Measurements from ENCODE around the gene SLC22A1.
"Not testable (repeated sequence)": the region's sequence is repeated elsewhere in the genome, so short reads cannot be mapped to it uniquely, and the experiment has no call there.

The SLC22A1 gene

DNA sequence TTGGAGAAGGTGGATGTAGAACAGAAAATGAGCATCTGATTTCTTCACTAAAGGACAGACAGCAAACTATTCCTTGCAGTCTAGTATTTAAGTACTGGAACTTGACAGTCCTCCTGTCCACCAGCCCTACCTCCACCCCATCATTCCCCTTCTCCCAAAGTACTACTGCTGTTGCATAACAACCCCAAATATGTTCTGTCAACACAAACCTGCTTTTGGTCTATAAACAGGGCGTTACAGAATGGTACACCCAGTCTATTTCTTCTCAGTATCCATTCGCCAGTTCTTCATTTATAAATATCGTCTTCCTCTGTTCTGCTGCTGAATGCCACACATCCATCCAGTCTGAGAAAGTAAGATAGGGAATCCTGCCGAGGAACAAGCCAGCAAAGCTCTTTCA lies 27.7 kb upstream of the SLC22A1 start:
- no peak for DNase-seq (ENCODE audit: low read depth in 2 of 2)

DNA sequence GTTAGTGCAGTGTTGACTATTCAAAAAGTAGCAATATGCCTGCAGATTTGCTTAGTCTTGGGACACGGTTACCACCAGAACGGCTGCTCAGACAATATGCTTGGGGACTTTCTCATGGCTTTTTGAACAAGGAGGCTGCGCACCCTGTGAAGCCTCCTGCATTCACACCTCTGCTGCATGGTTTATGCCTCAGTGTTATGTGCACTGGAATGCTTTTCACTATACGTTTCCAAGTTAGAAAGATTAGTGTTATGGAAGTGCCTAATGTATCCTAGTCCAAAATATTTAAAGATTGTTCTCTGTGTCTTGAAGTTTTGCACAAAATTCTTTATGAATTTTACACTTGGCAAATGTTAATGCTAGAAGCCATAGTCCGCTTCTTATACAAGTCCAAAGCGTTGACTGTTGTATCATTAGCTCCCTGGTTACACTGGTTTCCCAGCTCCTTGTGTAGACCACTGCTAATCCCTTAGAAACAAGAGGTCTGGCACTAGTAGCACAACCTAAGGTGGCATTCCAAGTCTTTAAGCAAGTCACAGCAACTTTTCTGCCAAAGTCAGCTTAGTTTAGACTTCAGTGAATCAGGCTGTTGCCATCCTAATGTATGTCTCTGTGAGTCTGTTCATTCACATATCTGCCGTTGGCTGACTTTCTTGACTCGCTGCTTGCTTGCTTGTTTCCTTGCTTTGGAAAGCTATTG lies 26.3 kb upstream of the SLC22A1 start:
- no peak for DNase-seq (ENCODE audit: low read depth in 2 of 2)

DNA sequence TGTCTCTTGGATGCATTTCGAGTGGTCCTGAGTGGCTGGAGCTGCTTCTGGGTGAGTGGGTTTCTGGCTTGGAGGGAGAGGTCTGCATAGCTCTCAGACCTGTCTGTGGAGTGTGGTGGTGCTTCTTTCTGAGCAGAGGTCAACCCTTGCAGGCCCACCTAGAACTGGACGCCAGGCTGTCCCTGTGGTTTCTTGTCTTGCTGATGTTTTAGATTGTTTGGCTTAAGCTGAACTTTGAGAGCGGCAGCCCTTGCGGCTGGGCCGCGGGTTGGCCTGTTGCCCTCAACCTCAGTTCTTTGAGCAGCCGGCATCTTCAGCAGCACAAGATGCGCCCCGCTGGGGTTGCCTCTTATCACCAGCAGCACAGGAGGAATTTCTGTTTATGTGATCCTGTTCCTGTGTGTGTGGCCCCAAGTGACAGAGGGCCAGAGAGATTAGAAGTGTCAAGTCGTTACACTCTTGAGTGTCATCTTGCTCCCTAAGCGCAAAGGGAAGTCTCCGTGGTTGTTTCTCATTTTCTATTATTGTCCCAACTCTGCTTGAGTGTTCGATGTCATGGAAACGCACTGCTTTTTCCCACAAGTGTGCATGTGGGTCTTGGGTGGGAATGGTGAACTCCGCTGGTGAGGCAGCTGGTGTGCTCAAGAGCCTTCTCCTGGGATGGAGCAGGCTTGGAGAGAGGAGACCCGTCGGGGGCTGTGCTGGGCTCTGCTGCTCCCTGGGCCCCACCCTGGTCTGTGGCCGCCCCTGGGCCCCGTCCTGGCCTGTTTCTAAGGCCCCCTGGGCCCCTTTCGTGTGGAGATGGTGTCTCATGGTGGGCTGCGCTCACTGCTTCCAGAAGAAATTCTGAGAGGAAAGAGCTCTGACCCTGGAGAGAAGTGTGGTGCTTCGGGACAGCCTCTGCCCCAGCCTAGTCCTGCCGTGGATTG lies 20.1 kb upstream of the SLC22A1 start:
- no peak for DNase-seq (ENCODE audit: low read depth in 2 of 2)

DNA sequence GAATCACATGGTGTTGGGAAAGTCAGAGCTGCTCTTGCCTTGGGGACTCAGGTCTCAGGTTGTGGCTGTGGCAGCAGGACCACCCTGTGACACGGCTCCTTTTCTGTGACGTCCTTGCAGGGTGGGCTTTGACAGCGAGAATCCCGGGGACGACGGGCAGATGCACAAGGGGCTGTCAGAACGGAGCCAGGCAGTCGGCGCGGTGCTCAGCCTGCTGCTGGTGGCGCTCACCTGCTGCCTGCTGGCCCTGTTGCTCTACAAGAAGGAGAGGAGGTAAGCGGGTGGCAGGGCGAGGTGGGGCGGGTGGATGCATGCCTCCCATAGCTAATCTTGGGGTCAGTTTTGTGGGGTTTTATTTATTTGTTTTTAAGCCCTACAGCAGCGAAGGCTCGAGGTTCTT lies 19.2 kb upstream of the SLC22A1 start:
- DNase-seq (ENCODE audit: low read depth in 2 of 2): no peak

DNA sequence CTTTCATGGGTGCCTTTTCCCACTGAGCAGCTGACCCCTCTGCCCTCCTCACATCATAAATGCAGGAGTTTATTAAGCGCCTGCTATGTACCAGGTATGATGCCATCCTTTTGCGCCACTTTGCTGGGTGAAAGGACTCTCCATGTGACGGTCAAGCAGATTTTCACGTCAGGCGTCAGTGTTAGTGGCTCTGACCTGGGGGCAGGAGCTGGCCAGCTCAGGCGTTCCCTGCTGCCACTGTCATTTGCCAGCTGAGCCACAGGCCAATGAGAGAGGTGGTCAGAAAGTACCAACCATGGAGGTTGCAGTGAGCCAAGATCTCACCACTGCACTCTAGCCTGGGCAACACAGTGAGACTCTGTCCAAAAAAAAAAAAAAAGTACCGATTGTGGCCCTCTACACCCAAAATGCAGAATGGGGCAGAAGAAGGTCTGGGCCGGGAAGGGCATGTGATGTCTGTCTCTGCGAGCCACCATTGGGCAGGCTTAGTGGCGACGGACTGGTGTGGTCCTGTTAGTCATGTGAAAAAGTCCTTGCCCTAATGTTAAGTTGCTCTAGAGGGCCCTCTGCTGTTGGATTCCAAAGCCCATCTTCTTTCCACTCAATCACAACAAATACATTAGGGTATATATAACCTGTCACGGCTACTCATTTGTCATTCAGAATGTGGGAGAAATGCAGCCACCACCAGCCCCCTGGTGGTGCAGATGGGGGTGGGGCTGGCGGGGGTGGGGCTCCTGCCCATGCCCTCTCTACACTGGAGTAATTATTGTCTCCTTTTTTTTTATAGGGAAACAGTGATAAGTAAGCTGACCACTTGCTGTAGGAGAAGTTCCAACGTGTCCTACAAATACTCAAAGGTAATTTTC lies 18.4 kb upstream of the SLC22A1 start:
- peak in 1 of 2 donors; percentile 10 for DNase-seq (ENCODE audit: low read depth in 2 of 2)

DNA sequence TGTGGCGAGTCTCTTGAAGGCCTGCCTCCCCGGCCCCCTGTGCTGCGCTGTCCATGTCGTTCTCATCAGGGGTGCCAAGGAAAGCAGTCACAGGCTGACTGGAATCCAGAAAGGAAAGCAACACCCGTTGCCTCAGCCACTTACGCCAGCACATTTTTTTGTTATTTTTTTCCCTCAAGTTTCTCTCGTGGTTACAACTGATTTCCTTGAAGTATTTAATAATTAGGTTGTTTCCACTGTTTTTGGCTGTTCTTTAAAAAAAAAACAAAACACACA lies 17.9 kb upstream of the SLC22A1 start:
- DNase-seq (ENCODE audit: low read depth in 2 of 2): no peak

DNA sequence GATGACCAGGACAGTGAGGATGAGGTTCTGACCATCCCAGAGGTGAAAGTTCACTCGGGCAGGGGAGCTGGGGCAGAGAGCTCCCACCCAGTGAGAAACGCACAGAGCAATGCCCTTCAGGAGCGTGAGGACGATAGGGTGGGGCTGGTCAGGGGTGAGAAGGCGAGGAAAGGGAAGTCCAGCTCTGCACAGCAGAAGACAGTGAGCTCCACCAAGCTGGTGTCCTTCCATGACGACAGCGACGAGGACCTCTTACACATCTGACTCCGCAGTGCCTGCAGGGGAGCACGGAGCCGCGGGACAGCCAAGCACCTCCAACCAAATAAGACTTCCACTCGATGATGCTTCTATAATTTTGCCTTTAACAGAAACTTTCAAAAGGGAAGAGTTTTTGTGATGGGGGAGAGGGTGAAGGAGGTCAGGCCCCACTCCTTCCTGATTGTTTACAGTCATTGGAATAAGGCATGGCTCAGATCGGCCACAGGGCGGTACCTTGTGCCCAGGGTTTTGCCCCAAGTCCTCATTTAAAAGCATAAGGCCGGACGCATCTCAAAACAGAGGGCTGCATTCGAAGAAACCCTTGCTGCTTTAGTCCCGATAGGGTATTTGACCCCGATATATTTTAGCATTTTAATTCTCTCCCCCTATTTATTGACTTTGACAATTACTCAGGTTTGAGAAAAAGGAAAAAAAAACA lies 16.6 kb upstream of the SLC22A1 start:
- no peak for DNase-seq (ENCODE audit: low read depth in 2 of 2)

DNA sequence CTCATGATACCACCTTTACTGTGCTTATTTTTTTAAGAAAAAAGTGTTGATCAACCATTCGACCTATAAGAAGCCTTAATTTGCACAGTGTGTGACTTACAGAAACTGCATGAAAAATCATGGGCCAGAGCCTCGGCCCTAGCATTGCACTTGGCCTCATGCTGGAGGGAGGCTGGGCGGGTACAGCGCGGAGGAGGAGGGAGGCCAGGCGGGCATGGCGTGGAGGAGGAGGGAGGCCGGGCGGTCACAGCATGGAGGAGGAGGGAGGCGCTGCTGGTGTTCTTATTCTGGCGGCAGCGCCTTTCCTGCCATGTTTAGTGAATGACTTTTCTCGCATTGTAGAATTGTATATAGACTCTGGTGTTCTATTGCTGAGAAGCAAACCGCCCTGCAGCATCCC lies 15.6 kb upstream of the SLC22A1 start:
- no peak for DNase-seq (ENCODE audit: low read depth in 2 of 2)

DNA sequence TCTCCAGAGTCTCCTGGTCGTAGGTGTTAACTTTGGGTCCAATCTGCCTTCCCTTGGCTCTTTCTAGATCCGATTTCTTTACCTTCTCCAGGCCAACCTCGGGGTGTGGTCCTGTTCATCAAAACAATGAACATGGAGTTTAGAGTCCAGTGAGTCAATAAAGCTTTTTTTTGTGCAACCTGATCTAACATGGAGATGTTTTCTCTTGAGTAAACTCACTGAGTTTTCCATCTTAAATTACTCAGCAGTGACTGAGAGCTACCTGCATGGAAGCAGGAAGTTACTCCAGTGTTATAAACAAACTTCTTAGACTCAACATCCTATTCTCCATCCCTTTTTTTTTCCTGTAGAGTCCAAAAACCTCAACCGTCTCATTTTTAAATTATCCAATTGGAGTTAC lies 14.9 kb upstream of the SLC22A1 start:
- no peak for DNase-seq (ENCODE audit: low read depth in 2 of 2)

DNA sequence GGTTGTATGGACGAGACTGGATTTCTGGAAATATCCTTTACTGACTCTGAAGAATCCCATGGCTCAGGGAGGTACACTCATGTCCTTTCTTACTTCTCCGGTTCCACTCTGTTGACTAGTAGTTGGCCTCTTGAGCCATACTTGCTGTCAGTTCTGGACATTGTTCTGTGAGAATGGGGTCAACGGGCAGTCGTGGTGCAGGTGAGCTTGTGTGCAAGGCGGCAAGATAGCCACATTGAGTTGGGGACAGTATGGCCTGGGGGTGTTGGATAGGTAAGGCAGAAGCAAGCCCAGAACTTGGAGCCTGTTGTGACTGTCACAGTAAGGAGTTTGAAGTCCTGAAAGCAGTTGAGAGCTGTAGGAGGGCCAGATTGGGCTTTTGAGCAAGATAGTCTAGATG lies 13.5 kb upstream of the SLC22A1 start:
- no peak for DNase-seq (ENCODE audit: low read depth in 2 of 2)

DNA sequence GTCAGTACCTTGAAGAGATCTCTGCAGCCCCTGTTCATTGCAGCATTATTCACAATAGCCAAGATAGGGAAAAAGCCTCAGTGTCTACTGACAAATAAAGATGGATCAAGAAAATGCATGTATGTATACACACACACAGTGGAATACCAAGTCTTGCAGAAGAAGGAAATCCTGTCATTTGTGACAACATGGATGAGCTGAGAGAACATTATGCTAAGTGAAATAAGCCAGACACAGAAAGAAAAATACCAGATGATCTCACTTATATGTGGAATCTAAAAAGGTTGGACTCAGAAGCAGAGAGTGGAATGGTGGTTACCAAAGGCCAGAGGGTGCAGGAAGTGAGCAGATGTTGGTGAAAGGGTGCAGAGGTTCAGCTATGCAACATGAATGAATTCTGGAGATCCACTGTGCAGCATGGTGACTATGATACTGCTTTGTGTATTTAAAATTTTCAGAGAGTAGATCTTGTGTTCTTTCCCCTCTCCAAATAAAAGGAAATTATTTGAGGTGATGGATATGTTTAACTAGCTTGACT lies 11.0 kb upstream of the SLC22A1 start:
- DNase-seq (ENCODE audit: low read depth in 2 of 2): no peak

DNA sequence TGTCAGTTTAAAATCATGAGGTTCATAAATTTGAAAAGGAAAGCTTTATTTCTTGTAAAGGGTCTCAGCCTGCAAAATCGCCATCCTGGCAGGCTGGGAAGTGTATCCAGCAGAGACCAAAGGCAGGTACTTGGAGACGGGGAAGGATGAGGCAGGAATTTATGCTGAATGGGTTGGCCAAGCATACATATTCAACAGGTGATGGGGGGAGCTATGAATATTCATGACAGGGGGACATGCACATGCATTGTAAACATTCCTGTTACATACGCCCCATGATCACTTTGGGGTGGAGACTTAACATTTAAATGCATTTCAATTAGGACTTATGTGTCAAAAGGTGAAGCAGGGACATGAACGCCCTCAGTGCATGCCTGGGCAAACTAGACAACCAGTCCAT lies 9.8 kb upstream of the SLC22A1 start:
- no peak for DNase-seq (ENCODE audit: low read depth in 2 of 2)

DNA sequence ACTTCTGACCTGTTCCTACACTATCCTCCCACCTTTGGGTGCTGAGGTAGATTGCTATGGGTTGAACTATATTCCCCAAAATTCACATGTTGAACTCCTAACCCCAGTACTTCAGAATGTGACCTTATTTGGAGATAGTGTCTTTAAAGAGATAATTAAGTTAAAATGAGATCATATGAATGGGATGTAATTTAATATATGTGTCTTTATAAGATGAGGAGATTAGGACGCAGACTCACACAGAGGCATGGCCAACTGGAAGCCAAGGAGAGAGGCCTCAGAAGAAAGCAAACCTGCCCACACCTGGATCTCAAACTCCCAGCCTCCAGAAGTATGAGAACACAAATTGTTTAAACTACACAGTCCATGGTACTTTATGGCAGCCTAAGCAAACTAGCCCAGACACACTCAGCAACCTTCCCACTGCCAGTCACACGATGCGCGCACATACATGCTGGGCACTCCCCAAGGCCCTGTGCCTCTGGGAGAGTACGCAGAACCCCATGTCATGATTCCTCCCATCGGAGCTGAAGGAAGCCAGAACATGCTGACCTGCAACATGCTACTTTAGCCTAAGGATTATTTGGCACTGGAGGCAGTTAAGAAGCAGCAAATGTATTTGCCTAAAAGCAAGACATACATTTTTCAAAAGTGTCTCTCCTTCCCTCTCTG lies 8.9 kb upstream of the SLC22A1 start:
- DNase-seq (ENCODE audit: low read depth in 2 of 2): no peak

DNA sequence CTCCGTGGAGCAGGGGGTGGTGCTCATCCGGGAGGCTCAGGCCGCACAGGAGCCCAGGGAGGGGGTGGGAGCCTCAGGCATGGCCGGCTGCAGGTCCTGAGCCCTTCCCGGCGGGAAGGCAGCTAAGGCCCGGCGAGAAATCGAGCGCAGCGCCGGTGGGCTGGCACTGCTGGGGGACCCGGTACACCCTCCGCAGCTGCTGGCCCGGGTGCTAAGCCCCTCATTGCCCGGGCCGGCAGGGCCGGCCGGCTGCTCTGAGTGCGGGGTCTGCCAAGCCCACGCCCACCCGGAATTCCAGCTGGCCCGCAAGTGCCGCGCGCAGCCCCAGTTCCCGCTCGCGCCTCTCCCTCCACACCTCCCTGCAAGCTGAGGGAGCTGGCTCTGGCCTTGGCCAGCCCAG lies 7.1 kb upstream of the SLC22A1 start:
- not testable (repeated sequence) for DNase-seq (ENCODE audit: low read depth in 2 of 2)

DNA sequence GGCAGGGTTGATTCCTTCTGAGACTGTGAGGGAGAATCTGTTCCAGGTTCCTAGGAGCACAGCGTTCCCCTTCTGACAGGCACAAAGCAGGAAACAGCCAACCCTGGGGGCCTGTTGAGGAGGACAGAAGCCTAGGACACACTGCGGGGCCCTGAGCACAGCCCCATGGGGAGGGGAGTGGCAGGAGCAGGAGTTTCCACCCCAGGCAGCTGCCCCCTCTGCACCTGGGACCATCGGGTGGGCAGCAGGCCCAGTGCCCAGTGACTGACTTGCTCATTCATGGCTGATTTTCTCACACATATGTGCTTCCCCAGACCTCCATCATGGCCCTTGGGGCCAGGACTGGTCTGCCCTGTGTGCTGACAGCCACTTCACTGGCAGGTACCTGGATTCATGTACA lies 6.2 kb upstream of the SLC22A1 start:
- no peak for DNase-seq (ENCODE audit: low read depth in 2 of 2)

DNA sequence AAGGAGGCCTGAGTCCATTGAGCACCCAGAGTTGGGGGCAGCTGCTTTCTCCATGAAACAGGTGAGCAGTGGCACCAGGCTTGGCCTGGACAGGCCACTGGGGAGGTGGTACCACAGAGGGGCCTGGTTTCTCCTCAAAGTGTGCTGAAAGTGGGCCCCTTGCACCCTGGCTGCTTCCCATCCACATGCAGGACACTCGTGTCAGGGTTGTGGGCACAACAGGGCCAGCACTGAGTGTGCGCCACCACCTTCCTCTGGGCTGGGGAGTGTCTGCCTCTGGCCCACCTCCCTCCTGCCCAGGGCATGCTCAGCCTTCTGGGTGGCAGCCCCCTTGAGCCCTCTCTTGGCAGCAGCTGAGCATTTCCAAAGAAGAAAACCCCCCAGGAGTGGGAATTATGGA lies 5.2 kb upstream of the SLC22A1 start:
- no peak for DNase-seq (ENCODE audit: low read depth in 2 of 2)

DNA sequence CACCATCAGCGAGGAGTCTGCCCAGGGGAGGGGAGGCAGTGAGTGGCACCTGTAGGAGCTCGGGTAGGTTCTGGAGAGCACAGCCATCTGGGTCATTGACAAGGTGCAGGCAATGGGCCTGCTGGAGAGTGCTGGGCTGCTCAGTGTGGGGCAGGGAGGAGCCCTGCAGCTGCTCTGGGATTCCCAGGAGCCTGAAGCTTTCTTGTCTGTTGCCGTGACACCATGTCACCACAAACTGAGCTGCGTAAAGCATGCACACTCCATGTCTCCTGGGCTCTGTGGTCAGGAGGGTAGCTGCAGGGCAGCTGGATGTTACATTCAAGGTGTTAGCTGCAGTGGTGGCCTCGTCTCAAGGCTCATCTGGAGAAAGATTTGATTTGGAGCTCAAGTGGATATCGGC lies 4.5 kb upstream of the SLC22A1 start:
- no peak for DNase-seq (ENCODE audit: low read depth in 2 of 2)

DNA sequence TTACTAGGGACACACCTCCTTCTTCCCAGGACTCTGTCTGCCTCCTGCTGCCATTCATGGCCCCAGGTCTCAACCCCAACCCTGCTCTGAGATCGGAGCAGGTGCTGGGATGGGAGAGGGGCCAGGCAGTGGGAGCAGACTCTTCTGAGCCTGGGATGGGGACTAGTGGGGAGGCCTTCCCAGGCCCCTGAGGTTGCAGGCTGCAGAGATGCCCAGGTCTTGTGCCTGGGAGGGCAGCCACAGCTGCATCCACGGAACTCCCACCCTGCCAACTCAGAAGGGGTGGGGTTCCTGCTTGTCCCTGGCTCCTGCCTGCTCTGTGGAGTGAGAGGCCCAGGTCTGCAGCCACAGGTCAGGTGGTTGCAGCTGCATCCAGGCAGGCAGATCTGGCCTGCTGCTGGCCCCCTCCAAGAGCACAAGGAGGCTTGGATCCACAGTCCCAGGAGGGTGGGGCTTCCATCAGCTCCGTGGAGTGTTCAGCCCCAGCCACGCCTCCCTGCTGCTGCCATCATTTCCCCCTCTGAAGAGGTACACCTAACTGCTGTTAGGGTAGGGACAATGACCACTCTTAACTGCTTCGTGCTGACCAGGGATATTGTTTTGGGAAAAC lies 2.9 kb upstream of the SLC22A1 start:
- no peak for DNase-seq (ENCODE audit: low read depth in 2 of 2)

DNA sequence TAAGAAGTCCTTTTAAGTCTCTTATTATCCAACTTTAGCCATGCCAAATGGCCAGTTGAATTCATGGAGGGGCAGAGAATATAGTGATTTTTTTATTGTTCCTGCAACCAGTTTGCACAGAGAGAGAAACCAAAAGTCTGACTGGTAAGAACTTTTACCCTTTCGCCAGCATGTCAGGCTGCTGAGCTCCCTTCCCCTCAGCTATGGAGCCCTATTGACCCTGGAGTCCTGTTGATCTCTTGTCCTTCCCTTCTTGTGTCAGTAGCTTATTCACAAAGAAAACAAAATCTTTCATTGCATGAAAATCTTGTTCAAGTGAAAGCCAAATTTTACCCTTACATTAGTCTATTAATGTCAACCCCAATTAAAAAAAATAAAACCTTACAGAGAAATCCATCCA lies 1.5 kb upstream of the SLC22A1 start:
- no peak for DNase-seq (ENCODE audit: low read depth in 2 of 2)

DNA sequence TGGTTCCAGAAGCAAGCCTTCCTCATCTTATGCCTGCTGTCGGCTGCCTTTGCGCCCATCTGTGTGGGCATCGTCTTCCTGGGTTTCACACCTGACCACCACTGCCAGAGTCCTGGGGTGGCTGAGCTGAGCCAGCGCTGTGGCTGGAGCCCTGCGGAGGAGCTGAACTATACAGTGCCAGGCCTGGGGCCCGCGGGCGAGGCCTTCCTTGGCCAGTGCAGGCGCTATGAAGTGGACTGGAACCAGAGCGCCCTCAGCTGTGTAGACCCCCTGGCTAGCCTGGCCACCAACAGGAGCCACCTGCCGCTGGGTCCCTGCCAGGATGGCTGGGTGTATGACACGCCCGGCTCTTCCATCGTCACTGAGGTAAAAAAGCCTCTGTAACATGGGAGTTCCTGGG lies 366 bp downstream of the SLC22A1 start:
- DNase-seq (ENCODE audit: low read depth in 2 of 2): no peak

DNA sequence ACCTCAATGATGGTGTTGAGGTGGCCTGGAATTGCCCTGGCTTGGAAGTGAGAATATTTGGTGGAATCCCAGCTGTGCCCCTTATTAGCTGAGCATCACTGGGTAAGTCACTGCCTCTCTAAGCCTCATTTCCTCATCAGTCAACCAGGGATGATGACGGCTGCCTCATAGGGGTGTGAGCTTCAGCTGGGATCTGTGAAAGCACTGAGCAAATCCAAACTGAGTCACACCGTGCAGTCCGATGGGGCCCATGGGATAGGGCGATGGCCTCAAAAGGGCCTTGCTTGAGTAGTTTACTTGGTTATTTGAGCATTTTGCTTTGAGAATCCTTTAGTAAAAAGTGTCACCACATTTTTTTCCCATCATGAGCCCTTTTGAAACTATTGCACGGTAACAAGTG lies 1.1 kb downstream of the SLC22A1 start:
- DNase-seq (ENCODE audit: low read depth in 2 of 2): no peak
